Glutamatergic neuron (in vitro differentiated cells): ENCODE measurements around the gene RPS26. TPM values are rescaled to one million over a fixed set of nuclear protein-coding genes. Genes with fewer than 3 reads are reported as not detected.

ENCODE experiments used
- DNase-seq: peaks from one replicate; pipeline ENCODE4 v3.0.0; 2022
- H3K27ac Mint-ChIP-seq: one replicate; pipeline ENCODE4 v1.8.0; 2020; ENCODE audit warnings: mild to moderate bottlenecking, mixed read lengths, inconsistent platforms; ENCODE audit not compliant: unreplicated experiment
- H3K27me3 Mint-ChIP-seq: one replicate; pipeline ENCODE4 v1.8.0; 2020; ENCODE audit warnings: mild to moderate bottlenecking, moderate library complexity, mixed read lengths, inconsistent platforms; ENCODE audit not compliant: unreplicated experiment
- H3K36me3 Mint-ChIP-seq: one replicate; pipeline ENCODE4 v1.8.0; 2020; ENCODE audit warnings: mild to moderate bottlenecking, mixed read lengths, inconsistent platforms; ENCODE audit not compliant: unreplicated experiment
- H3K4me1 Mint-ChIP-seq: one replicate; pipeline ENCODE4 v1.8.0; 2020; ENCODE audit warnings: mild to moderate bottlenecking, low read depth, mixed read lengths, inconsistent platforms; ENCODE audit not compliant: unreplicated experiment
- H3K4me3 Mint-ChIP-seq: one replicate; pipeline ENCODE4 v1.8.0; 2020; ENCODE audit warnings: mild to moderate bottlenecking, mixed read lengths, inconsistent platforms; ENCODE audit not compliant: unreplicated experiment
- H3K9me3 Mint-ChIP-seq: one replicate; pipeline ENCODE4 v1.8.0; 2020; ENCODE audit warnings: mild to moderate bottlenecking, moderate library complexity, mixed read lengths, inconsistent platforms; ENCODE audit not compliant: unreplicated experiment
- total RNA-seq: library from RNA; stranded (reverse); fragmentation: NEBNext Ultra II Directional; extraction: Animal tissue kit (Norgen Biotek cat#: 25700); gene quantifications from one replicate; pipeline ENCODE4 v1.2.1, GENCODE V29; 2021; ENCODE audit not compliant: unreplicated experiment
- TF ChIP-seq, protein P1 (sequence below): fragments of 200-600 bp; sonication (generic); IDR thresholded peaks from one replicate; pipeline ENCODE4 v1.5.0; 2021; ENCODE audit not compliant: partially characterized antibody, unreplicated experiment

The RPS26 gene
- total RNA-seq, 1 donor from 2014 or later: 29.8 TPM

DNA sequence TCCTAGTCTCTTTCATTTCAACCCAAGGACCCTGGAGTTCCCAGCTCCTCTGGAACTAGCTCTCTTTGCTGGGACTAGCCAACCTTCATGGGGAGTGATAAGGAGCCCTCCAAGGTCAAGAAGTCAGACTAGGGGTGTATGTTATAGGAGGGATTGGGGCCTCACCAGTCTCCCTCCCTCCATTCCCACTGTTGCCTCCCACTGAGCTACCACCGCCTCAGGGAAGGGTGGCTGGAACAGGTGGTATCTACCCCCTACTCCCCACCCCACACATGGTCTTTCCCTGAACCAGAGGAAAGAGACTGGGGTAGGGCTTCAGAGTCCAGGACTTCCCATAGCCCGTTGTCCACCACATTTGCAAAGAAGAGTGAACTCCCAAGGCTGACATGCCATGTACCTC is 40.7 kb downstream of the RPS26 start:
- H3K27ac Mint-ChIP-seq: no peak overlapping the region
- H3K4me1 Mint-ChIP-seq: no peaks in the 10 kb centered on the region
- H3K27me3 Mint-ChIP-seq: peaks cover 4% of the 10 kb centered on the region
- peaks cover 10% of the 10 kb centered on the region for H3K9me3 Mint-ChIP-seq
- no peak for DNase-seq
- TF ChIP-seq, protein P1, sequence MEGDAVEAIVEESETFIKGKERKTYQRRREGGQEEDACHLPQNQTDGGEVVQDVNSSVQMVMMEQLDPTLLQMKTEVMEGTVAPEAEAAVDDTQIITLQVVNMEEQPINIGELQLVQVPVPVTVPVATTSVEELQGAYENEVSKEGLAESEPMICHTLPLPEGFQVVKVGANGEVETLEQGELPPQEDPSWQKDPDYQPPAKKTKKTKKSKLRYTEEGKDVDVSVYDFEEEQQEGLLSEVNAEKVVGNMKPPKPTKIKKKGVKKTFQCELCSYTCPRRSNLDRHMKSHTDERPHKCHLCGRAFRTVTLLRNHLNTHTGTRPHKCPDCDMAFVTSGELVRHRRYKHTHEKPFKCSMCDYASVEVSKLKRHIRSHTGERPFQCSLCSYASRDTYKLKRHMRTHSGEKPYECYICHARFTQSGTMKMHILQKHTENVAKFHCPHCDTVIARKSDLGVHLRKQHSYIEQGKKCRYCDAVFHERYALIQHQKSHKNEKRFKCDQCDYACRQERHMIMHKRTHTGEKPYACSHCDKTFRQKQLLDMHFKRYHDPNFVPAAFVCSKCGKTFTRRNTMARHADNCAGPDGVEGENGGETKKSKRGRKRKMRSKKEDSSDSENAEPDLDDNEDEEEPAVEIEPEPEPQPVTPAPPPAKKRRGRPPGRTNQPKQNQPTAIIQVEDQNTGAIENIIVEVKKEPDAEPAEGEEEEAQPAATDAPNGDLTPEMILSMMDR: no peak
- no peaks in the 10 kb centered on the region for H3K36me3 Mint-ChIP-seq
- H3K4me3 Mint-ChIP-seq: no peak overlapping the region

DNA sequence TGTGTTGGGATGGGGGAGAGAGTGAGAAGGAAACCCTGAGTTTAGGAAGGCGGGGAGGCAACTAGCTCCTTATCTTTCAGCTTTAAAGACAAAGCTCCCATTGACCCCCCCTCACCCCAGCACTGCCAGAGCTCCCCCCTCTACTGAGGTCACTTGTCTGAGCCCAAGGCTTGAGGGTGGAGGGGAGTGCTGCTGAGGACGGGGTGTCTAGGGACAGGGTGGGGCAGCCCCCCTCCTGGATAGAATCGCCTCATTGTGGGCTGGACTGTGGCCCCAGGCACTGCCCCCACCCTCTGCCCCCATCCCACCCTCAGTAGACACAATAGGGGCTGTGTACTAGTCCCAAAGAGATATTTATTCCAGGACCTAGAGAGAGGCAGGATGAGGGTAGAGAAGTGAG is 41.2 kb downstream of the RPS26 start:
- TF ChIP-seq, protein P1: no peak
- H3K4me1 Mint-ChIP-seq: no peaks in the 10 kb centered on the region

DNA sequence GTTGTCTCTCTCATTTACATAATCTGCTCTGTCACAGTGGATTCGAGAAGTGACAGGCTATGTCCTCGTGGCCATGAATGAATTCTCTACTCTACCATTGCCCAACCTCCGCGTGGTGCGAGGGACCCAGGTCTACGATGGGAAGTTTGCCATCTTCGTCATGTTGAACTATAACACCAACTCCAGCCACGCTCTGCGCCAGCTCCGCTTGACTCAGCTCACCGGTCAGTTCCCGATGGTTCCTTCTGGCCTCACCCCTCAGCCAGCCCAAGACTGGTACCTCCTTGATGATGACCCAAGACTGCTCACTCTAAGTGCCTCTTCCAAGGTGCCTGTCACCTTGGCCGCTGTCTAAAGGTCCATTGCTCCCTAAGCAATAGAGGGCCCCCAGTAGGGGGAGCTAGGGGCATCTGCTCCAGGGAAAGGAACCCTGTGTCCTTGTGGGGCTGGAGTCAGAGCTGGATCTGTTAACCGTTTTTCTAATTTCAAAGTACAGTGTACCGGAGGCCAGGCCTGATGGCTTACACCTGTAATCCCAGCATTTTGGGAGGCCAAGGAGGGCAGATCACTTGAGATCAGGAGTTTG is 43.3 kb downstream of the RPS26 start:
- no peaks in the 10 kb centered on the region for H3K36me3 Mint-ChIP-seq
- no peak overlapping the region for H3K27ac Mint-ChIP-seq
- no peaks in the 10 kb centered on the region for H3K4me1 Mint-ChIP-seq
- no peaks in the 10 kb centered on the region for H3K27me3 Mint-ChIP-seq
- TF ChIP-seq, protein P1: no peak
- DNase-seq: peak; percentile 22
- no peak overlapping the region for H3K4me3 Mint-ChIP-seq
- H3K9me3 Mint-ChIP-seq: peaks cover 5% of the 10 kb centered on the region

More for the DNA sequence above, 41.2 kb downstream of the RPS26 start:
- no peaks in the 10 kb centered on the region for H3K36me3 Mint-ChIP-seq
- peaks cover 10% of the 10 kb centered on the region for H3K9me3 Mint-ChIP-seq
- peaks cover 4% of the 10 kb centered on the region for H3K27me3 Mint-ChIP-seq
- no peak overlapping the region for H3K27ac Mint-ChIP-seq
- no peak overlapping the region for H3K4me3 Mint-ChIP-seq
- DNase-seq: no peak

DNA sequence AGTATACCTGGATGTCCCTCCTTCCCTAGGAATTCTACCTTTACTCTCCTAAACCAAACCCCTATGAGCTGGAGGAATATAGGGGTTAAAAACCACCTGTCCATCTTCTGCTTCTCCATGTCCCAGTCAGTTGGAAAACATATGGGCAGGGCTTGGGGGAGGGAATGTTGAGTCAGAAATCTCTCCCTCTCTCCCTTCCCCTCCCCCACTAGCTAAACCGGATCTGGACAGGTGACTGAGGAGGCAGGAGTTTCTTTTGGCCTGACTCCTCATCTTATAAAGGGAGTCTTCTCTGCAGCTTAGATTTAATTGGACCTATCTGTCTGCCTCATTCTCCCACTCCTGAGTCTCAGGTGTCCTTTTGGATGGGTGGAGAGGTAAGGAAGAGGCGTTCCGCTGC is 44.4 kb downstream of the RPS26 start:
- Mint-ChIP-seq H3K4me1 (no peaks in the 10 kb centered on the region), H3K27me3 (no peaks in the 10 kb centered on the region), H3K9me3 (peaks cover 5% of the 10 kb centered on the region), H3K36me3 (no peaks in the 10 kb centered on the region), H3K27ac (no peak overlapping the region), H3K4me3 (no peak overlapping the region)
- no peak for DNase-seq
- TF ChIP-seq, protein P1: no peak

DNA sequence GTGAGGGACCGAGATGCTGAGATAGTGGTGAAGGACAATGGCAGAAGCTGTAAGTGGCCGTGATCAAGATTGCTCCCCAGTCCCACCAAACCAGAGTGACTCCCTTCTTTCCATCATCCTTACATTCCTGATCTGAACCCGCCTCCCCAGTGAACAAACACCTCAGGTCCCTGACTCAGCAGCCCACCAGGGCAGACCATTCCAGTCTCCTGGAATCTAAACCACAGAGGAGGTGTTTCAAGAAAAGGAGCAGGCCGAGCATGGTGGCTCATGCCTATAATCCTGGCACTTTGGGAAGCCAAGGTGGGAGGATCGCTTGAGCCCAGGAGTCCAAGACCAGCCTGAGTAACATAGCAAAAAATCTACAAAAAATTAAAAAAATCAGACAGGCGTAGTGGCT is 44.9 kb downstream of the RPS26 start:
- no peaks in the 10 kb centered on the region for H3K4me1 Mint-ChIP-seq
- H3K4me3 Mint-ChIP-seq: no peak overlapping the region
- H3K9me3 Mint-ChIP-seq: peaks cover 5% of the 10 kb centered on the region
- H3K36me3 Mint-ChIP-seq: no peaks in the 10 kb centered on the region
- DNase-seq: no peak
- no peaks in the 10 kb centered on the region for H3K27me3 Mint-ChIP-seq
- H3K27ac Mint-ChIP-seq: no peak overlapping the region
- TF ChIP-seq, protein P1: no peak
